Kidney epithelial cell (primary cell): ENCODE measurements around the gene ORM2. TPM values are rescaled to one million over a fixed set of nuclear protein-coding genes. Genes with fewer than 3 reads are reported as not detected.

Experiments
- DNase-seq: peaks from one replicate; pipeline ENCODE4 v3.0.0-alpha.2; 2010; ENCODE audit warnings: low read depth
- H3K27me3 ChIP-seq: 2 replicates; pipeline ENCODE4 v1.6.0; 2011; ENCODE audit warnings: low read length; ENCODE audit not compliant: control insufficient read depth, insufficient read depth
- H3K36me3 ChIP-seq: 2 replicates; pipeline ENCODE4 v1.5.1; 2011; ENCODE audit warnings: low read length; ENCODE audit not compliant: control insufficient read depth, insufficient read depth
- H3K4me3 ChIP-seq: 2 replicates; pipeline ENCODE4 v1.5.1; 2011; ENCODE audit warnings: low read depth, mild to moderate bottlenecking, control low read depth, low read length
- total RNA-seq: library from RNA; depleted of rRNA; stranded (reverse); fragments of >200 nt; gene quantifications from 2 replicates; pipeline ENCODE4 v1.2.3, GENCODE V29; 2015
- TF ChIP-seq, protein P1 (sequence below): IDR thresholded peaks from 2 replicates; pipeline ENCODE4 v1.5.1; 2011; ENCODE audit warnings: mild to moderate bottlenecking, moderate library complexity, low read length, control low read depth, inconsistent platforms; ENCODE audit not compliant: insufficient read depth, poor library complexity, severe bottlenecking

Gene ORM2
- total RNA-seq, 1 donor from 2014 or later: not detected

DNA sequence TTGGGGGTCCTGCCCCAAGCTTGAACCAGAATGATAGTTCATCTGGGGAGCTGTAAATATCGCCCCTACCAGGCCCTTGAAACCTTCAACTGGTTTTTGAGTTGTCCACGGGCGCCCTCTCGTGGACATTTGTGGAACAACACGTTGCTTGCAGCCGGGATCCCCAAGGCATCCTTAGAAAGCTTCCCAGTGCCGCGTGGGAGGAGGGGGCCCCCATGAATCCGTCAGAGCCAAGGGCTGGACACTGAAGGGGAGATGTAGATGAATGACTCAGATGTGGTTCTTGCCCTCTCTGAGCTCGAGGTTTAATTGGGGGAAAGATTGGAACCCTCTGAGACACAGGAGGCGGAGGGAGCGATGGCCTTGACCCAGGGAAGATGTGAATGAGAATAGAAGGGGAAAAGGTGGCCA, 38.6 kb upstream of the ORM2 start:
- peaks cover 1% of the 10 kb centered on the region for H3K36me3 ChIP-seq
- no peak overlapping the region for H3K4me3 ChIP-seq
- DNase-seq: no peak
- TF ChIP-seq, protein P1, sequence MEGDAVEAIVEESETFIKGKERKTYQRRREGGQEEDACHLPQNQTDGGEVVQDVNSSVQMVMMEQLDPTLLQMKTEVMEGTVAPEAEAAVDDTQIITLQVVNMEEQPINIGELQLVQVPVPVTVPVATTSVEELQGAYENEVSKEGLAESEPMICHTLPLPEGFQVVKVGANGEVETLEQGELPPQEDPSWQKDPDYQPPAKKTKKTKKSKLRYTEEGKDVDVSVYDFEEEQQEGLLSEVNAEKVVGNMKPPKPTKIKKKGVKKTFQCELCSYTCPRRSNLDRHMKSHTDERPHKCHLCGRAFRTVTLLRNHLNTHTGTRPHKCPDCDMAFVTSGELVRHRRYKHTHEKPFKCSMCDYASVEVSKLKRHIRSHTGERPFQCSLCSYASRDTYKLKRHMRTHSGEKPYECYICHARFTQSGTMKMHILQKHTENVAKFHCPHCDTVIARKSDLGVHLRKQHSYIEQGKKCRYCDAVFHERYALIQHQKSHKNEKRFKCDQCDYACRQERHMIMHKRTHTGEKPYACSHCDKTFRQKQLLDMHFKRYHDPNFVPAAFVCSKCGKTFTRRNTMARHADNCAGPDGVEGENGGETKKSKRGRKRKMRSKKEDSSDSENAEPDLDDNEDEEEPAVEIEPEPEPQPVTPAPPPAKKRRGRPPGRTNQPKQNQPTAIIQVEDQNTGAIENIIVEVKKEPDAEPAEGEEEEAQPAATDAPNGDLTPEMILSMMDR: peak; percentile 86
- H3K27me3 ChIP-seq: no peaks in the 10 kb centered on the region

DNA sequence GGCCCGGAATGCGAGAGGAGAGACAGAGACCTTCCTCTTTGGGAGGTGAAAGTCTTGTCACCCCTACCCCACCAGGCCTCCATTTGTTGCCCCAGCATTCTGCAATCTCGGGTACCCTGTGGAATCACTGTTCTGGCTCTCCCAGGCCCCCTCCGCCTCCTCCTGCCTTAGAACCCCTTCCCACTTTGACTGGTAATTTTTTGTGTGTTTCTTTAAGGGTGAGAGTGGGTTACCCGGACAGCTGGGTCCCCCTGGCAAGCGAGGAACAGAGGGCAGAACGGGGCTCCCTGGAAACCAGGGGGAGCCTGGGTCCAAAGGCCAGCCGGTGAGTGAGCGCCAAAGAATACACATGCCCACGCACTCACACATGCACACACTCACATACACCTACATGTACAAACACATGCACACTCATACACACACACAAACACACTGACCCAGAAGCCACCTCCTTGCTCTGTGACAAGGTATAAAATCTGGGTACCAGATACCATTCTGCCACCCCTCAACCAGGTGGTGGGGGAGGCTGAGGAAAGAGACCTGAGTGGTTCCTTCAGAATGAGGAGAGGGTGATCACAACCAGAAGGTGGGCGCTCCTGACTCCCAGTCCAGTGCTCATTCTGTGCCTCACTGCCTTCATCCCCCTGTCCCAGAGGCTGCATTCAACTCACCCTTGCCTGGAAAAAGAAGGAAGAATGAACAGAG, 37.6 kb upstream of the ORM2 start:
- no peak for DNase-seq

DNA sequence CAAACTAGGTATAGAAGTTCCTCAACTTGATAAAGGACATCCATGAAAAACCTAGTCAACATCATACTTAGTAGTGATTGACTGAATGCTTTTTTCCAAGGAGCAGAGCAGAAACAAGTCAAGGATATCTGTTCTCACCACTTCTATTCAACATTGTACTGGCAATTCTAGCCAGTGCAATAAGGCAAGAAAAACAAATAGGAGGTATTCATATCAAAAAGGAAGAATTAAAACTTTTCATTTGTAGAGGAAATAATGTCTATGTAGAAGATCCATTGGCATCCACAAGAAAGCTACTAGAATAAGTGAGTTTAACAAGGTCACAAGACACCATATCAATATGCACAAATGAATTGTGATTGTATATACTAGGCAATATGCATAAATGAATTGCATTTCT, 35.0 kb upstream of the ORM2 start:
- no peak overlapping the region for H3K4me3 ChIP-seq
- DNase-seq: no peak
- TF ChIP-seq, protein P1: no peak
- H3K36me3 ChIP-seq: peaks cover 1% of the 10 kb centered on the region
- no peaks in the 10 kb centered on the region for H3K27me3 ChIP-seq

More for the DNA sequence above, 37.6 kb upstream of the ORM2 start:
- Histone ChIP-seq H3K27me3 (no peaks in the 10 kb centered on the region), H3K4me3 (no peak overlapping the region), H3K36me3 (peaks cover 1% of the 10 kb centered on the region)
- TF ChIP-seq, protein P1: no peak

DNA sequence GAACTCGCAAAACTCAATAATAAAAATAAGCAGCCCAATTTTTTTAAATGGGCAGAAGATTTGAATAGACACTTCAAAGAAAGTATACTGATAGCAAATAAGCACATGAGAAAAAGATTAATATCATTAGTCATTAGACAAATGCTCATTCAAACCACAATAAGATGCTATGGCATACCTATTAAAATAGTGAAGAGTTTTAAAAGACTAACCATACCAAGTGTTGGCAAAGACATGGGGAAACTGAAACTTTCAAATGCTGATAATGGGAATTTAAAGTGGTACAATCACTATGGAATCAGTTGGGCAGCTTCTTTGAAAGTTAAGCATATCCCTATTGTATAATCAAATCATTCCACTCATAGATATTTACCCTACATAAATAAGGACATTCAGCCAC, 33.3 kb upstream of the ORM2 start:
- Histone ChIP-seq H3K27me3 (no peaks in the 10 kb centered on the region), H3K36me3 (no peaks in the 10 kb centered on the region), H3K4me3 (no peak overlapping the region)
- no peak for DNase-seq
- TF ChIP-seq, protein P1: no peak

DNA sequence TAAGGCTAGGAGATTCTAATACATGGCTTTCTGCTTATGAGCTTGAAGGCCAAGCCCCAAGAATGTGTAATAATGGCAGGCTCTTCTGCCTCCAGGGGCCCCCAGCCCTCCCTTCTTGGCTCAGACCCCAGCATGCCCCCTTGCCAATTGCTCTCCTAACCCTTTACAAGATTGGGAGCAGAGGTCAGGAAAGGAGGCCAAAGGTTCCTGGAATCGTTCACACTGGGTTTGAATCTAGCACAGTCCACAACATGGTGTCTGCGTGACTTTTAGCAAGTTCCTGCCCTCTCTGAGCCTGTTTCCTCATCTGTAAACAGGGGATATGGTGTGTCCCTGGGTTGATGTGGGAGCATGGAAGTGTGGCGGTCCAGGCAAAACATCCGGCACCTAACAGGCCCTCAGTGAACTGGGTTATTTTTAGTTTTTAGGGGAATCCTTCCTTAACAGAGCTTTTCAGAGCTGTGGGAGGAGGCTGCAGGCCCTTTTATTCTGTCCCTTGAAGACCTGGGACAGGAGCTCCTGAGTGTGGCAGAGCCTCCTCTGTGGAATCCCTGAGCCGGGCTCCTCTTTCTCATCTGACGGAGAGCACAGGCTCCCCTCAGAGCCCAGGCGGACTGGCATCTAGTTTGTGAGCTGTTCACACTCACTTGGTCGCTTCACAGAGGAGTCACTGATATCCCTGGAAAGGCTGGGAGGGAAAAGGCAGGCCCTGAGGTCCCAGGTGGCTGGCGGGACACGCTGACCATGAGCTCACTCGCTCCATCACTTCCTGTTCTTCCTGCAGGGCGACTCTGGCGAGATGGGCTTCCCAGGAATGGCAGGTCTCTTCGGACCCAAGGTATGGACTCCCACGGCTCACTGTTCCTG, 30.1 kb upstream of the ORM2 start:
- no peak for DNase-seq
- Histone ChIP-seq H3K4me3 (no peak overlapping the region), H3K27me3 (no peaks in the 10 kb centered on the region), H3K36me3 (no peaks in the 10 kb centered on the region)
- TF ChIP-seq, protein P1: no peak
